BLaER1 (cell line): ENCODE data around the gene FOXO3.

Experiments
- H3K27ac ChIP-seq: shearing (Covaris generic); formaldehyde crosslinking; 2 replicates; pipeline ENCODE4 v1.8.1; 2022
- H3K27me3 ChIP-seq: shearing (Covaris generic); formaldehyde crosslinking; 2 replicates; pipeline ENCODE4 v1.8.1; 2022
- H3K36me3 ChIP-seq: shearing (Covaris generic); formaldehyde crosslinking; 2 replicates; pipeline ENCODE4 v1.8.1; 2022
- H3K4me1 ChIP-seq: shearing (Covaris generic); formaldehyde crosslinking; 2 replicates; pipeline ENCODE4 v1.8.1; 2022
- H3K4me2 ChIP-seq: shearing (Covaris generic); formaldehyde crosslinking; 2 replicates; pipeline ENCODE4 v1.8.1; 2022
- H3K4me3 ChIP-seq: shearing (Covaris generic); formaldehyde crosslinking; 2 replicates; pipeline ENCODE4 v1.8.1; 2022
- H3K9ac ChIP-seq: shearing (Covaris generic); formaldehyde crosslinking; 2 replicates; pipeline ENCODE4 v1.8.1; 2022
- H3K9me3 ChIP-seq: shearing (Covaris generic); formaldehyde crosslinking; 2 replicates; pipeline ENCODE4 v1.8.1; 2022
- H4K20me1 ChIP-seq: shearing (Covaris generic); formaldehyde crosslinking; 2 replicates; pipeline ENCODE4 v1.8.1; 2022
- Cebpa-rat ChIP-seq: shearing (Covaris generic); IDR thresholded peaks from 2 replicates; pipeline ENCODE4 v1.8.1; 2022

Gene FOXO3

DNA sequence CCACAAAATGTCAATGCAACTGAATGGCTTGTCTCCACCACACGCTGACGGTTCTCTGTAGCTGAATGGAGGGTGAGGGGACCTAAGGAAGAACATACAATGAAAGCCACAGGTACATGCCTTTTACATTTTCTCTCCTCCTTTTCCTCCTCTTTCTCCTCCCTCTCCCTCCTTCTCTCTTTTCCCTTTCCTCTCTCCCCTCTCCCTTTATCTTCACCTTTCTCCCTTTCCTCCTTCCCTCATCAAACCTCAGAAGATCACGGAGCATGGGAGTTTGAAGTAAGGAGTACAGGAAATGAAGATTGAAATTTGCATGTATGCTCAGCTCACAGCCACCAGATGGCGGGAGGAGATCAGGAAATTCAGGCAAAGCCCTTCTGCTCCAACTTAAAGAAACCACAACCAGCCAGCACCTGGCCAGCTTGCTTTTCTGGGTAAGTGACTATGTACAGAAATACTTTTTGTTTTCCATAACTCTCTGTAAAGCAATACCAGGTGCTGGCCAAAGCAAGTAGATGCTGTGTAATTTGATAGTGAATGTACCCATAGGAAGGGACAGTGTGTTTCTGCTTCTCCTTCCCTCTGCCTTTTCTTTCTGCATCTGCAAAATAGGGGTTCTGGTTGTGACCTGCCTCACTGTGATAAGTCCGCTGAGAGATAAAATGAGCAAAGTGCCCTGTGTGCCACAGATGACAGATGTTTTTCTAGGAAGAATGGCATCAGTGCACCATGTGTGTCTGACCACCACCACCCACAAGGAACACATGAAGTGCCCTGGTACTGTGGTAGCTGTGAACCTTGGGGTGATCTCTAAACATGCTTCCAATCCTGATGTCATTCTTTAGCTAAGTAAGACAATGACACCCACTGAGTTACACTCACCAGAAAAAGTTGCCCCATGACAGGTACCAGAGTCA, 18.6 kb upstream of the FOXO3 start:
- H3K36me3 ChIP-seq = no peaks in the 10 kb centered on the region
- H3K9me3 ChIP-seq = no peaks in the 10 kb centered on the region
- no peaks in the 10 kb centered on the region for H4K20me1 ChIP-seq
- no peak overlapping the region for H3K9ac ChIP-seq
- H3K4me1 ChIP-seq = peaks cover 17% of the 10 kb centered on the region
- H3K27ac ChIP-seq = no peak overlapping the region
- no peaks in the 10 kb centered on the region for H3K27me3 ChIP-seq
- no peak overlapping the region for H3K4me3 ChIP-seq
- TF ChIP-seq Cebpa-rat = no peak
- peak overlapping the region; percentile 64 for H3K4me2 ChIP-seq

DNA sequence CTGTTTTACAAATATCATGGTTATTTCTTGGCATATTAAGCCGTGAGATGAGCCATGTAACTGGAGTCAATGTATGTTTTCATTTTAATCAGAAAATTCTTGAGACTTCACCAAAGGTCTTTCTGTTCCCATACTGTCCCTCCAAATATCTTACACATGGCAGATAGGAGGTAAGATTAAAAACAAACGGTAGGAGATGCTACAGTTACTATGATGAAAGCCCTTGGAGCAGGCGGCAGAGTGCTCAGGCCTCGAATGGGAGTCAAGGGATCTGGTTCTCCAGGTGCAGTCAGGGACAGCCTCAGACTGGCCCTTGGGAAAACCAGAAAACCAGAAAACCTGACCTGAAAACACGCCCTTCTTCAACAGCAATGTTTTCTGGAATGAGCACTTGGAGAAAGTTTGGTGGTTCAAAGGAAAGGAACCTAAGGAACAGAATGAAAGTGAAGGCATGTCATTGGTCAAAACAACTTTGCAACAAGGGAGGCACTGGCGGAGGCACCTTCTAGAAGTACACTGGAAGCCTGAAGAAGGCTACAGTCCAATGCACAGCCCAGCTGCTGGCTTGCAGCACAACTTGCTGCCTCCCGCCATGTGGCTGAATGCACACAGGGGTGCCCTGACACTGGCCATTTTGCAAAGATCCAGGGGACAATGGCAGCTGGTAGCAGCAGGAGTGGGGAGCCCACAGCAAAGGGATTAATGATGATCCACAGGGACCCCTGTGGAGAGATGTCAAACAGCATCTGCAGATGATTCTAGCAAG, 17.4 kb upstream of the FOXO3 start:
- H3K9ac ChIP-seq = no peak overlapping the region
- no peaks in the 10 kb centered on the region for H3K36me3 ChIP-seq
- no peaks in the 10 kb centered on the region for H3K9me3 ChIP-seq
- H3K4me2 ChIP-seq = no peak overlapping the region
- TF ChIP-seq Cebpa-rat = no peak
- H3K27me3 ChIP-seq = no peaks in the 10 kb centered on the region
- H3K27ac ChIP-seq = no peak overlapping the region
- peaks cover 17% of the 10 kb centered on the region for H3K4me1 ChIP-seq
- no peak overlapping the region for H3K4me3 ChIP-seq
- H4K20me1 ChIP-seq = no peaks in the 10 kb centered on the region

DNA sequence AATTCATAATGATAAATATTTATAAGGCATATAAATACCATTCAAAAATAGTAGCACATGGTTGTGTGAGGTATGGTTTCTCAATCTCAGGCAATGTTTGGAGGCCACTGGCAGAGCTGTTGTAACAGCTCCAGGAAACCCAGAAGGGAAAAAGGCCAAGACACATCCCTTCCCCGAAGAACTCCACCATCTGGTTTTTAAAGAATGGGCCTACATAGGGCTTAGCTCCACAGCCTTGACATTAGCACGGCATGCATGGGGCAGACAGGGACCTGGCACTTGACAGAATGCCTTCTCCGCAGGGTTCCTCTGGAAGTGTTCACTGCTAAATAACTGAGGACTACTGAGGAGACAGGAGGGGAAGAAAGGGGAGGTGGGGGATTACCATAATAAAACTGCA, 16.1 kb upstream of the FOXO3 start:
- Histone ChIP-seq H3K27me3 (no peaks in the 10 kb centered on the region), H3K27ac (no peak overlapping the region), H3K4me1 (peaks cover 17% of the 10 kb centered on the region), H3K36me3 (no peaks in the 10 kb centered on the region), H3K9ac (no peak overlapping the region), H3K9me3 (no peaks in the 10 kb centered on the region), H3K4me2 (no peak overlapping the region), H3K4me3 (no peak overlapping the region), H4K20me1 (no peaks in the 10 kb centered on the region)
- TF ChIP-seq Cebpa-rat = no peak

DNA sequence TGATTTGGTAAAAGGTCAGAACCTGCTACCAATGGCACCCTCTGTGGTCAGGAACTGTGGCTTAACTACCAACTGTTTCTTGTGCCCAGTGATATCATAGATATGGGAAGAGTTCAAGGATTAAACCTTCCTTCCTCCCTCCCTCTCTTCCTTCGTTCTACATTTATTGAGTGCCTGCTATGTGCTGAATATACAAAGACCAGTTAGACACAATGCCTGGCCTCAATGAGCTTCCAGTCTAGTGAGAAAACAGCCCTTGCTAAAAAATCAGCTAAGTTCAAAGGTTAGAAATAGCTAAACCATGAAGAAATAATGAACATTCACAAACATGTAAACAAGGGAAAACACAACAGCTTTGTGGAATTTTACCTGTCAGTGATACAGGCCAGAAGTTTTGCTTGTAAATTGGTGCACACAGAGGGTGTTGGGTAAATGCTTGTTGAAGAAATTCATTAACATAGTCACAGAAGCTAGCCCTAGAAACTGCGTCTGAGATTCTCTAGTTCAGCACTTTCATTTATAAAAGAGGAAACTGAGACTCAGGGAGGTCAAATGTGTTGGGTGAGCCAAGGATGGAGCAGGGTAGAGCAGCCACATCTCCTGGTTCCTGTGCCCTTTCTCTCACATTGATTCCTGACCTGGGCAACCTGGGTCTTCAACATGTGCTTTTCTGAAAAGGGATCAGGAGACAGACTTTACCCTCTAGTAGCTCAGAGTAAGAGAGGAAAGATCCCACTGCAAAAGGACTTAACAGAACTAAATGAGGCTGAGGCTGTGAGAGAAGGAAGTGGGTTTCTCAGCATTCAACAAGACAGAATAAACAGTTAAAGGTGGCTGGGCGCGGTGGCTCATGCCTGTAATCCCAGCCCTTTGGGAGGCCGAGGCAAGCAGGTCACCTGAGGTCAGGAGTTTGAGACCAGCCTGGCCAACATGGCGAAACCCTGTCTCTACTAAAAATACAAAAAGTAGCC, 14.4 kb upstream of the FOXO3 start:
- H3K36me3 ChIP-seq = no peaks in the 10 kb centered on the region
- H3K9ac ChIP-seq = no peak overlapping the region
- no peak overlapping the region for H3K4me2 ChIP-seq
- no peaks in the 10 kb centered on the region for H3K9me3 ChIP-seq
- no peak overlapping the region for H3K27ac ChIP-seq
- no peak overlapping the region for H3K4me3 ChIP-seq
- H4K20me1 ChIP-seq = no peaks in the 10 kb centered on the region
- H3K4me1 ChIP-seq = peaks cover 17% of the 10 kb centered on the region
- no peak for TF ChIP-seq Cebpa-rat
- no peaks in the 10 kb centered on the region for H3K27me3 ChIP-seq

DNA sequence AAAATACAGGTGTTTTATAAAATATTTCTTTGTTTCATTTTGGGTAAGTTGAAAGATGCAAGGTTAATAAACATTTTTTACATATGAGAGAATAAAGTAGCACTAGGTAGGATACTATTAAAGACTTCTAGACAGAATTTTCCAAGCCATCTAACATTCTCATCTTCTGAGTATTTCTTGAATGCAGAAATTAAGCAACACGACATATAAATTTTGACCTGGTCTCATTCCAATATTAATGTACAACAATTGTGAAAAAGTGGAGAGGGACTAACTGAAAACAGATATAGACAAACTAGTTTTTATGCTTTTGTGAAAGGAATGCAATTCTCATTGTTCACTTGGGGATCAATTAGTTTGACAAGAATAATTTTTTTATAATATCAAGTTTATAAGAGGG, 11.5 kb upstream of the FOXO3 start:
- Histone ChIP-seq H3K4me1 (no peaks in the 10 kb centered on the region), H3K36me3 (no peaks in the 10 kb centered on the region), H3K27ac (no peak overlapping the region), H3K9me3 (no peaks in the 10 kb centered on the region), H3K27me3 (no peaks in the 10 kb centered on the region), H4K20me1 (no peaks in the 10 kb centered on the region), H3K4me3 (no peak overlapping the region), H3K4me2 (no peak overlapping the region), H3K9ac (no peak overlapping the region)
- no peak for TF ChIP-seq Cebpa-rat

DNA sequence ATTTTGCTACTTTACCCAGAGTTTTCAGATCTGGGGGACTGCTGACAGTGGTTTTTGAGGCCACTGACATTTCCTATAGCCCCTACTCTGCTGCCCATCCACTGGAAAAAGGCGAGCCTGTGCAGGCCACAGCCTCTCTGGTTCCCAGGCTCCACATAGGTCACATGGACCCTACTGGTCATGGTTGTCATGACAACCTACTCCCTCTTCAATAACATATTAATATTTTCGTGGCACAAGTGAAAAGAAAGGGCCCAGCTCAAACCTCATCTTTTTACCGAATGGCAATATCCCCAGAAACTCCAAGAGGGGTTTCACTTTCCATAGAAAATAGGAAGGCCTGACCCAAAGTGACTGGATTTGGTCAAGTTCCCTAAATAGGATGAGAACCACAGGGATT, 11.0 kb upstream of the FOXO3 start:
- Histone ChIP-seq H3K9me3 (no peaks in the 10 kb centered on the region), H3K9ac (no peak overlapping the region), H3K4me3 (no peak overlapping the region), H3K4me2 (no peak overlapping the region), H3K4me1 (no peaks in the 10 kb centered on the region), H3K27ac (no peak overlapping the region), H4K20me1 (no peaks in the 10 kb centered on the region), H3K36me3 (no peaks in the 10 kb centered on the region), H3K27me3 (no peaks in the 10 kb centered on the region)
- no peak for TF ChIP-seq Cebpa-rat

DNA sequence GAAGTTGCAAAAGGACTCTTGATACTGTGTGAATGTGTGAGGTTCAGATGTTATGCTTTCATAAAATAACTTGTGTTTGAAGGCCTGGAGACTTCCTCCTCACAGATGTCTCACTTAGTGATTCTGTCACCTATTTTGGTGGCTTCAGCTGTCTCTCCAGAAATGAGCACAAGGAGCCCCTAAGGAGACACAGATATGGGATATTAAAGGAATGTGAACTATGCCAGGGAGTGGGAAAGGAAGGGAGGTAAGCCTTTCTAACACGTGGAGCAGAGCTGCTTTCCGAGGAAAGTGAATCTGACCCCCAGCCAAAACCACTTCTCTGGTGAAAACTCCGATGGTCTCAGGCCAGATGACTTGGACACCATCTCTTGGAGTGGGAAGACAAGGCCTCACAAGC, 10.5 kb upstream of the FOXO3 start:
- Histone ChIP-seq H4K20me1 (no peaks in the 10 kb centered on the region), H3K9ac (no peak overlapping the region), H3K4me3 (no peak overlapping the region), H3K4me1 (no peaks in the 10 kb centered on the region), H3K9me3 (no peaks in the 10 kb centered on the region), H3K4me2 (no peak overlapping the region), H3K27ac (no peak overlapping the region), H3K36me3 (no peaks in the 10 kb centered on the region), H3K27me3 (no peaks in the 10 kb centered on the region)
- no peak for TF ChIP-seq Cebpa-rat

DNA sequence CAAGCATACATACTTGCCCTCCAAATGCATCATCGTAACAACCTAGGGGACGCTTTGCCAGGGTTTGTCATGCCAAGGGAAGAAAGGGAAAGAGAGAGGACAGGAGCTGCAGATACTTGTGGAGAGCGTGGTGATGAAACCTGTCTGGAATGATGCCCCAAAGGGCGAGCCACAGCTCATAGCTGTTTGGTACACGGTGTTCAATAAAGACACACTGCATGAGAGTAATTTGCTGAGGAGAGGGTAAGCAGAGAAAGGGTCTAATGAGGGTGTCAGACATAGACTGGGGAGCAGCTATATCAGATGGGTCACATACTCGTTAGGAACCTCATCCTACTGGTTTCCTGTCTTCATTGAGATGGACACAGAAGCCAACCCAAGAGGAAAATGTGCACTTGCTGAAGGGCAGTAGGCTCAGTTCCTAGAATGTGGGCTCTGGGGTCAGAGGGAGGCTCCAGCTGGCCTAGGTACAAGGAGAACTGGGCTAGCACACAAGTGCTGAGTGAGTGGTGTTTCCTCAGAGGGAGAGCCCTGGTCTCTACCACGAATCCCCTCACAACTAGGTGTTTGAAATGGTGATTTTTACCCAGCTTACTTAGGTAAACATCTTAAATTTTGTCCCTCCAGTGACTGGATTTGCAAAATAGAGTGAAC, 5.2 kb upstream of the FOXO3 start:
- Histone ChIP-seq H4K20me1 (no peaks in the 10 kb centered on the region), H3K9me3 (no peaks in the 10 kb centered on the region), H3K4me2 (no peak overlapping the region), H3K27ac (no peak overlapping the region), H3K4me3 (no peak overlapping the region), H3K9ac (no peak overlapping the region), H3K4me1 (peaks cover 10% of the 10 kb centered on the region), H3K27me3 (no peaks in the 10 kb centered on the region), H3K36me3 (no peaks in the 10 kb centered on the region)
- TF ChIP-seq Cebpa-rat = no peak

DNA sequence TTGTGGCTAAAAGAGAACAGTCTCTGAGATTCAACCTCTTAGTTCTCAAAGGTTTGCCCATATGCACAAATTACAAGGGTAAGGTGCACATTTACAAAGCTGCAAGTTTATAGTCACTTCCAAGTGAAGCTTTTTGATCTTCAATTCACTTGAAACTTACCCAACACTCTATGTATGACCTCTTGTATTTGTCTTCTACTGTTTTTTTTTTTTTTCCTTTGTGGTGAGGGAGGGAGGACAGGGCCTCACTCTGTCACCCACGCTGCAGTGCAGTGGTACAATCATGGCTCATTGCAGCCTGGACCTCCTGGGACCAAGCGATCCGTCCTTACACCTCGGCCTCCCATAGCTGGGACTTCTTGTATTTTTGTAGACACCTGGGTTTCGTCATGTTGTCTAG, 4.5 kb upstream of the FOXO3 start:
- Histone ChIP-seq H3K9ac (no peak overlapping the region), H3K4me2 (0 out of 2 replicates have a peak overlapping the region, but pooled peaks have one; percentile 97)

More for the DNA sequence above, 4.5 kb upstream of the FOXO3 start:
- Histone ChIP-seq H3K9me3 (no peaks in the 10 kb centered on the region), H3K4me1 (peaks cover 10% of the 10 kb centered on the region), H3K27me3 (peaks cover 2% of the 10 kb centered on the region; the same call in 1 of the 2 replicates), H4K20me1 (peaks cover 5% of the 10 kb centered on the region), H3K4me3 (no peak overlapping the region), H3K27ac (no peak overlapping the region), H3K36me3 (no peaks in the 10 kb centered on the region)
- TF ChIP-seq Cebpa-rat = no peak
